SK-N-SH (cell line): ENCODE data around the gene CERS6. TPM values are rescaled to one million over a fixed set of nuclear protein-coding genes. Genes with fewer than 3 reads are reported as not detected.
A peak's percentile ranks its signal among the peaks of the same experiment; 100 is the strongest.

Experiments
- CTCF ChIA-PET: fragments of 300-600, 350-600 bp; formaldehyde crosslinking; extraction: SDS; loops from one replicate; lab custom pipeline; 2021; lab: Yijun Ruan, JAX
- POLR2A ChIA-PET: fragments of 350-600 bp; sonication (Branson Sonifier 250); formaldehyde crosslinking; extraction: SDS; loops from one replicate; lab custom pipeline; 2020; ENCODE audit warnings: antibody characterized with exemption, inconsistent platforms; lab: Yijun Ruan, JAX
- DNase-seq: peaks from one replicate; pipeline ENCODE4 v3.0.0; 2012
- H2AFZ ChIP-seq: fragments of 200-600 bp; sonication (generic); 2 replicates; pipeline ENCODE4 v1.8.1; 2016; ENCODE audit warnings: antibody characterized with exemption, mild to moderate bottlenecking, low read depth
- H3F3A ChIP-seq: fragments of 200-600 bp; sonication (generic); replicated peaks from 2 replicates; pipeline ENCODE3; 2016; ENCODE audit warnings: antibody characterized with exemption, mild to moderate bottlenecking; ENCODE audit not compliant: insufficient read depth
- H3K27ac ChIP-seq, 2 experiments: fragments of 200-500 bp in 1 of 2; fragments of 200-600 bp in 1 of 2; sonication (Bioruptor generic) in 1 of 2; sonication (generic), shearing (Covaris generic) in 1 of 2; 2 replicates each; pipeline versions ENCODE4 v1.5.1 to v1.6.1; 2014 to 2016; ENCODE audit warnings: low read depth in 2 of 2, inconsistent platforms in 1 of 2, low read length in 1 of 2, mild to moderate bottlenecking in 1 of 2, mixed read lengths in 1 of 2
- H3K27me3 ChIP-seq: fragments of 200-600 bp; sonication (generic), shearing (Covaris generic); 2 replicates; pipeline ENCODE4 v1.6.1; 2016; ENCODE audit warnings: mixed run types; ENCODE audit not compliant: insufficient read depth
- H3K36me3 ChIP-seq, 2 experiments: fragments of 200-500 bp in 1 of 2; fragments of 200-600 bp in 1 of 2; sonication (Bioruptor generic) in 1 of 2; sonication (generic) in 1 of 2; replicated peaks in 1 of 2; 2 replicates each; pipeline versions ENCODE3 to v1.5.1; 2014 to 2016; ENCODE audit warnings: low read length in 1 of 2, mild to moderate bottlenecking in 1 of 2; ENCODE audit not compliant: insufficient read depth in 2 of 2, control insufficient read depth in 1 of 2
- H3K4me1 ChIP-seq, 2 experiments: fragments of 200-500 bp in 1 of 2; fragments of 200-600 bp in 1 of 2; sonication (Bioruptor generic) in 1 of 2; sonication (generic), shearing (Covaris generic) in 1 of 2; 2 replicates each; pipeline versions ENCODE4 v1.5.1 to v1.6.1; 2014 to 2016; ENCODE audit warnings: low read depth in 1 of 2, low read length in 1 of 2, mixed run types in 1 of 2; ENCODE audit not compliant: insufficient read depth in 2 of 2, control insufficient read depth in 1 of 2
- H3K4me2 ChIP-seq: fragments of 200-600 bp; sonication (generic), shearing (Covaris generic); 2 replicates; pipeline ENCODE4 v1.6.1; 2017; ENCODE audit warnings: mixed run types
- H3K4me3 ChIP-seq, 2 experiments: fragments of 200-500 bp in 1 of 2; fragments of 200-600 bp in 1 of 2; sonication (Bioruptor generic) in 1 of 2; sonication (generic), shearing (Covaris generic) in 1 of 2; 2 replicates each; pipeline versions ENCODE4 v1.5.1 to v1.8.1; 2014 to 2016; ENCODE audit warnings: low read depth in 2 of 2, inconsistent platforms in 1 of 2, low read length in 1 of 2, mild to moderate bottlenecking in 1 of 2, mixed read lengths in 1 of 2, moderate library complexity in 1 of 2
- H3K79me2 ChIP-seq: fragments of 200-600 bp; sonication (generic); 2 replicates; pipeline ENCODE4 v1.8.1; 2017; ENCODE audit warnings: mild to moderate bottlenecking; ENCODE audit not compliant: insufficient read depth
- H3K9ac ChIP-seq: fragments of 200-600 bp; sonication (generic); 2 replicates; pipeline ENCODE4 v1.6.1; 2017; ENCODE audit warnings: mixed run types
- H3K9me2 ChIP-seq: fragments of 200-600 bp; sonication (generic); 2 replicates; pipeline ENCODE4 v1.6.1; 2017; ENCODE audit warnings: mixed run types
- H3K9me3 ChIP-seq: fragments of 200-600 bp; sonication (generic); 2 replicates; pipeline ENCODE4 v1.6.1; 2017; ENCODE audit warnings: mixed run types, mild to moderate bottlenecking, moderate library complexity
- H4K20me1 ChIP-seq: fragments of 200-600 bp; sonication (generic); 2 replicates; pipeline ENCODE4 v1.6.1; 2017; ENCODE audit warnings: mild to moderate bottlenecking, mixed run types; ENCODE audit not compliant: insufficient read depth
- CHD2 ChIP-seq: fragments of 150-350 bp; IDR thresholded peaks from 2 replicates; pipeline ENCODE4 v1.6.1; 2018; ENCODE audit warnings: low read length; ENCODE audit not compliant: partially characterized antibody
- EZH2phosphoT487 ChIP-seq: fragments of 200-600 bp; sonication (generic); IDR thresholded peaks from 2 replicates; pipeline ENCODE4 v1.6.1; 2017; ENCODE audit warnings: low read depth, mixed run types, mild to moderate bottlenecking, antibody characterized with exemption, moderate library complexity, borderline replicate concordance
- FOXM1 ChIP-seq: IDR thresholded peaks from 2 replicates; pipeline ENCODE4 v1.4.0; 2012; ENCODE audit warnings: low read depth, mild to moderate bottlenecking
- GABPA ChIP-seq: IDR thresholded peaks from 2 replicates; pipeline ENCODE4 v1.4.0; 2012; ENCODE audit warnings: low read depth, mild to moderate bottlenecking
- GATA2 ChIP-seq: sonication (generic); formaldehyde crosslinking; IDR thresholded peaks from 2 replicates; pipeline ENCODE4 v1.5.0; 2020; ENCODE audit warnings: mild to moderate bottlenecking, missing genetic modification reagents
- IRF3 ChIP-seq: fragments of 150-350 bp; IDR thresholded peaks from 2 replicates; pipeline ENCODE4 v1.6.1; 2016; ENCODE audit warnings: mild to moderate bottlenecking, low read depth, low read length
- JUND ChIP-seq: IDR thresholded peaks from 2 replicates; pipeline ENCODE4 v1.4.0; 2012
- MXI1 ChIP-seq: IDR thresholded peaks from 2 replicates; pipeline ENCODE4 v1.6.1; 2012; ENCODE audit warnings: mild to moderate bottlenecking, low read depth, low read length, improper control_type of control experiment
- NFIC ChIP-seq: IDR thresholded peaks from 2 replicates; pipeline ENCODE4 v1.4.0; 2012; ENCODE audit warnings: borderline replicate concordance
- RCOR1 ChIP-seq: fragments of 150-350 bp; IDR thresholded peaks from 2 replicates; pipeline ENCODE4 v1.6.1; 2017; ENCODE audit warnings: antibody characterized with exemption, low read length
- REST ChIP-seq: IDR thresholded peaks from 2 replicates; pipeline ENCODE4 v1.6.1; 2012; ENCODE audit warnings: mild to moderate bottlenecking, low read depth, low read length, moderate library complexity
- RXRA ChIP-seq: IDR thresholded peaks from 2 replicates; pipeline ENCODE4 v1.4.0; 2012; ENCODE audit warnings: low read depth, mild to moderate bottlenecking, borderline replicate concordance
- SIN3A ChIP-seq: IDR thresholded peaks from 2 replicates; pipeline ENCODE4 v1.6.1; 2012; ENCODE audit warnings: low read depth, mild to moderate bottlenecking, low read length, moderate library complexity, borderline replicate concordance
- TAF1 ChIP-seq: IDR thresholded peaks from 2 replicates; pipeline ENCODE4 v1.6.1; 2012; ENCODE audit warnings: low read depth, mild to moderate bottlenecking, low read length, moderate library complexity, borderline replicate concordance
- whole genome bisulfite sequencing: methylation state at CpG from one replicate; pipeline ENCODE4 v1.1.6; 2017; ENCODE audit warnings: low lambda C conversion rate; 5-methylcytosine and 5-hydroxymethylcytosine counted together
- polyA plus RNA-seq, 3 experiments: library from polyadenylated mRNA; depleted of rRNA; stranded (reverse); fragments of >200 nt; gene quantifications; 2 replicates each; pipeline ENCODE4 v1.2.3, GENCODE V29; 2012
- TF ChIP-seq, protein P1 (sequence below): IDR thresholded peaks from 2 replicates; pipeline ENCODE4 v1.4.0; 2012; ENCODE audit warnings: low read depth, borderline replicate concordance
- TF ChIP-seq, protein P2 (sequence below): fragments of 200-600 bp; sonication (generic); IDR thresholded peaks from 2 replicates; pipeline ENCODE4 v1.6.1; 2017; ENCODE audit warnings: antibody characterized with exemption, mild to moderate bottlenecking, moderate library complexity
- TF ChIP-seq, protein P3 (sequence below): IDR thresholded peaks from 2 replicates; pipeline ENCODE4 v1.4.0; 2012; ENCODE audit warnings: low read depth, borderline replicate concordance

CERS6 gene
- polyA plus RNA-seq, 1 of the 3 experiments (the other 2 are of a cell fraction) = 1.8 TPM

GRCh38 chr2:168722592-168722991 is 266.5 kb downstream of the CERS6 start:
- TF ChIP-seq GATA2 (CRISPR knock-in tag) (no peak), RCOR1 (no peak), FOXM1 (no peak), TAF1 (no peak)
- TF ChIP-seq, protein P1, sequence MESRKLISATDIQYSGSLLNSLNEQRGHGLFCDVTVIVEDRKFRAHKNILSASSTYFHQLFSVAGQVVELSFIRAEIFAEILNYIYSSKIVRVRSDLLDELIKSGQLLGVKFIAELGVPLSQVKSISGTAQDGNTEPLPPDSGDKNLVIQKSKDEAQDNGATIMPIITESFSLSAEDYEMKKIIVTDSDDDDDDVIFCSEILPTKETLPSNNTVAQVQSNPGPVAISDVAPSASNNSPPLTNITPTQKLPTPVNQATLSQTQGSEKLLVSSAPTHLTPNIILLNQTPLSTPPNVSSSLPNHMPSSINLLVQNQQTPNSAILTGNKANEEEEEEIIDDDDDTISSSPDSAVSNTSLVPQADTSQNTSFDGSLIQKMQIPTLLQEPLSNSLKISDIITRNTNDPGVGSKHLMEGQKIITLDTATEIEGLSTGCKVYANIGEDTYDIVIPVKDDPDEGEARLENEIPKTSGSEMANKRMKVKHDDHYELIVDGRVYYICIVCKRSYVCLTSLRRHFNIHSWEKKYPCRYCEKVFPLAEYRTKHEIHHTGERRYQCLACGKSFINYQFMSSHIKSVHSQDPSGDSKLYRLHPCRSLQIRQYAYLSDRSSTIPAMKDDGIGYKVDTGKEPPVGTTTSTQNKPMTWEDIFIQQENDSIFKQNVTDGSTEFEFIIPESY = no peak
- DNase-seq = no peak
- Histone ChIP-seq H3K4me2 (0 out of 2 replicates have a peak overlapping the region, but pooled peaks have one; percentile 9), H4K20me1 (no peaks in the 10 kb centered on the region), H3K4me3 (no peak overlapping the region), H3K9ac (no peak overlapping the region), H3K27me3 (no peaks in the 10 kb centered on the region), H3K27ac (no peak overlapping the region; a peak in 1 of 4 replicates), H3K9me2 (no peaks in the 10 kb centered on the region), H3K9me3 (no peaks in the 10 kb centered on the region), H3K79me2 (no peaks in the 10 kb centered on the region), H3F3A (no peaks in the 10 kb centered on the region), H2AFZ (no peak overlapping the region), H3K36me3 (no peaks in the 10 kb centered on the region), H3K4me1 (peaks cover 0 to 6% of the 10 kb centered on the region in 2 experiments; a peak in 2 of 4 replicates)
- CTCF ChIA-PET = no interaction called here
- WGBS = 36% methylated on average over 2 of the region's 2 CpGs
- POLR2A ChIA-PET = no interaction called here

DNA sequence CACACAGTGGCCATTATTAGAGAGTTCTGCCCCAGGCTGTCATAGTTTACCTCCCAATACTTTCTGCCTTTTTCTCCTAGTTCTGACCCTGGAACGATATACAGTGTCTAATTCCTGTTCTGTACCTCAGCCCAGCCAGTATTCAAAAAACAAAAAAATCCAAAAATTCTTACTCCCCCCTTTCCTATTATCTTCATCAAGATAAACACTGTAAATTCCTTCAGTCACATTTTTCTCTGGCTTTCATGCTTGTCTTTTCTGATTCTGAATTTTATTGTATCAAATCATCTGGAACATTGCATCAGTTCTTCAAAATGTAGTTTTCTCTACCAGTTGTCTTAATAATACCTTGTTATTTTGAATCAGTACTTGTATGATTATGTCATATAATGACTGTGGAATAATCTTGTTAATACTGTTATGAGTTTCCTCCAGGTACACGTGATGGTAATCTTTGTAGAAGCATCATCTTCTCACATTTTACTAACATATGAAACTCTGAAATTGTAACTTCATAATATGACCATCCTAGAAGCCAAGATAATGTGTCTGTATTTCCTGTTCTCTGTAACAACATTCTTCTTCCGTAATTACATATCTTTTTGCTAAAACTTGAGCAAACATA is 267.3 kb downstream of the CERS6 start:
- H3K9me3 ChIP-seq = no peaks in the 10 kb centered on the region
- H3K79me2 ChIP-seq = no peaks in the 10 kb centered on the region
- H4K20me1 ChIP-seq = no peaks in the 10 kb centered on the region
- no peak for DNase-seq
- H3K4me2 ChIP-seq = no peak overlapping the region
- no peak overlapping the region for H2AFZ ChIP-seq
- H3K9me2 ChIP-seq = no peaks in the 10 kb centered on the region
- H3K36me3 ChIP-seq = no peaks in the 10 kb centered on the region
- CTCF ChIA-PET = no interaction called here
- 58% methylated on average over 3 of the region's 3 CpGs for WGBS
- H3K4me1 ChIP-seq = peaks cover 0 to 6% of the 10 kb centered on the region in 2 experiments; a peak in 2 of 4 replicates
- H3K27ac ChIP-seq = no peak overlapping the region; a peak in 1 of 4 replicates
- no peak overlapping the region for H3K4me3 ChIP-seq
- POLR2A ChIA-PET = no interaction called here
- no peaks in the 10 kb centered on the region for H3F3A ChIP-seq
- no peaks in the 10 kb centered on the region for H3K27me3 ChIP-seq
- no peak overlapping the region for H3K9ac ChIP-seq
- no peak for TF ChIP-seq RXRA
- no peak for TF ChIP-seq IRF3
- no peak for TF ChIP-seq NFIC
- TF ChIP-seq GABPA = no peak
- TF ChIP-seq JUND = no peak
- TF ChIP-seq EZH2phosphoT487 = no peak
- TF ChIP-seq SIN3A = no peak
- TF ChIP-seq, protein P2, sequence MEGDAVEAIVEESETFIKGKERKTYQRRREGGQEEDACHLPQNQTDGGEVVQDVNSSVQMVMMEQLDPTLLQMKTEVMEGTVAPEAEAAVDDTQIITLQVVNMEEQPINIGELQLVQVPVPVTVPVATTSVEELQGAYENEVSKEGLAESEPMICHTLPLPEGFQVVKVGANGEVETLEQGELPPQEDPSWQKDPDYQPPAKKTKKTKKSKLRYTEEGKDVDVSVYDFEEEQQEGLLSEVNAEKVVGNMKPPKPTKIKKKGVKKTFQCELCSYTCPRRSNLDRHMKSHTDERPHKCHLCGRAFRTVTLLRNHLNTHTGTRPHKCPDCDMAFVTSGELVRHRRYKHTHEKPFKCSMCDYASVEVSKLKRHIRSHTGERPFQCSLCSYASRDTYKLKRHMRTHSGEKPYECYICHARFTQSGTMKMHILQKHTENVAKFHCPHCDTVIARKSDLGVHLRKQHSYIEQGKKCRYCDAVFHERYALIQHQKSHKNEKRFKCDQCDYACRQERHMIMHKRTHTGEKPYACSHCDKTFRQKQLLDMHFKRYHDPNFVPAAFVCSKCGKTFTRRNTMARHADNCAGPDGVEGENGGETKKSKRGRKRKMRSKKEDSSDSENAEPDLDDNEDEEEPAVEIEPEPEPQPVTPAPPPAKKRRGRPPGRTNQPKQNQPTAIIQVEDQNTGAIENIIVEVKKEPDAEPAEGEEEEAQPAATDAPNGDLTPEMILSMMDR = no peak
- TF ChIP-seq REST = no peak
- TF ChIP-seq, protein P3, sequence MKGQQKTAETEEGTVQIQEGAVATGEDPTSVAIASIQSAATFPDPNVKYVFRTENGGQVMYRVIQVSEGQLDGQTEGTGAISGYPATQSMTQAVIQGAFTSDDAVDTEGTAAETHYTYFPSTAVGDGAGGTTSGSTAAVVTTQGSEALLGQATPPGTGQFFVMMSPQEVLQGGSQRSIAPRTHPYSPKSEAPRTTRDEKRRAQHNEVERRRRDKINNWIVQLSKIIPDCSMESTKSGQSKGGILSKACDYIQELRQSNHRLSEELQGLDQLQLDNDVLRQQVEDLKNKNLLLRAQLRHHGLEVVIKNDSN = no peak
- TF ChIP-seq CHD2 = no peak
- no peak for TF ChIP-seq MXI1
